Esophagus muscularis mucosa (tissue), 3 donors: Measurements from ENCODE around the gene ELOF1.
"Not testable (repeated sequence)": the region's sequence is repeated elsewhere in the genome, so short reads cannot be mapped to it uniquely, and the experiment has no call there.

Experiments
- CTCF ChIP-seq, 3 experiments: fragments of 200-600 bp in 2 of 3; fragments of 450-650 bp in 1 of 3; sonication (generic) in 2 of 3; IDR thresholded peaks; one replicate each; pipeline ENCODE4 v1.5.1; 2017 to 2019; ENCODE audit warnings: antibody characterized with exemption in 3 of 3, mild to moderate bottlenecking in 2 of 3, moderate library complexity in 1 of 3
- POLR2AphosphoS5 ChIP-seq, 2 donors: sonication (generic); formaldehyde crosslinking; IDR thresholded peaks; one replicate each; pipeline ENCODE4 v1.6.1; 2017; ENCODE audit warnings: antibody characterized with exemption in 2 of 2

- TF ChIP-seq CTCF, POLR2AphosphoS5 (IDR thresholded peaks at IDR 0.05): not testable (repeated sequence)
Measured at GRCh38 chr19:11564082-11564807, 5.2 kb upstream of the ELOF1 start.
